ENCODE measurements around the gene HIBADH. TPM values are rescaled to one million over a fixed set of nuclear protein-coding genes. Genes with fewer than 3 reads are reported as not detected.

Gene HIBADH
- total and polyA plus RNA-seq, 10 donors, result 12.4 to 38.6 (median 22.6) TPM

DNA sequence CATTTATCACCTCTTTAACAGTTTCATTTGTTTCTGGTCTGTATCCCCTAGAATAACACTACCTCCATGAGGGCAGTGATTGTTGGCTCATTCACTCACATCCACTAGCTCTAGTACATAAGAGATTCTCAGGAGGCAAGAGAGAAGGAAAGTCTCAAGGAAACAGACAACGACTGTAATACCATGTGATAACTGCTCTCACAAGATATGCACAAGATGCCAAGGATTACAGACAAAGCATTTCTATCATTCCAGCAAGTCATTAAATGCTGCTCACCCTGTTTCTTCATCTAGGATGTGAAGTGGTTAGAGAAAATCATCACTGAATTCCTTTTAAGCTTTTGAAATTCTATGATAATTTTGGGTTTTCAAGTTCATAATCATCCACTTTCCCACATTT is 115.3 kb downstream of the HIBADH start:
- 47 to 67% (median 57%) methylated on average over 1 of the region's 1 CpG for WGBS, 5 donors
- Histone ChIP-seq H3K27ac (no peak overlapping the region), H3K4me3 (no peak overlapping the region), H3K4me1 (no peaks in the 10 kb centered on the region), H3K36me3 (peaks cover 0 to 10% (median 3%) of the 10 kb centered on the region in 6 donors), H3K9me3 (peaks cover 0 to under 1% (median 0%) of the 10 kb centered on the region in 8 donors), H3K27me3 (replicated peaks in 1 of 7) (no peaks in the 10 kb centered on the region)
- DNase-seq, result no peak
- intact Hi-C loops (cut with DNase I; ENCODE audit: low total_unique reads), result no loop called here
- TF ChIP-seq, protein P1, sequence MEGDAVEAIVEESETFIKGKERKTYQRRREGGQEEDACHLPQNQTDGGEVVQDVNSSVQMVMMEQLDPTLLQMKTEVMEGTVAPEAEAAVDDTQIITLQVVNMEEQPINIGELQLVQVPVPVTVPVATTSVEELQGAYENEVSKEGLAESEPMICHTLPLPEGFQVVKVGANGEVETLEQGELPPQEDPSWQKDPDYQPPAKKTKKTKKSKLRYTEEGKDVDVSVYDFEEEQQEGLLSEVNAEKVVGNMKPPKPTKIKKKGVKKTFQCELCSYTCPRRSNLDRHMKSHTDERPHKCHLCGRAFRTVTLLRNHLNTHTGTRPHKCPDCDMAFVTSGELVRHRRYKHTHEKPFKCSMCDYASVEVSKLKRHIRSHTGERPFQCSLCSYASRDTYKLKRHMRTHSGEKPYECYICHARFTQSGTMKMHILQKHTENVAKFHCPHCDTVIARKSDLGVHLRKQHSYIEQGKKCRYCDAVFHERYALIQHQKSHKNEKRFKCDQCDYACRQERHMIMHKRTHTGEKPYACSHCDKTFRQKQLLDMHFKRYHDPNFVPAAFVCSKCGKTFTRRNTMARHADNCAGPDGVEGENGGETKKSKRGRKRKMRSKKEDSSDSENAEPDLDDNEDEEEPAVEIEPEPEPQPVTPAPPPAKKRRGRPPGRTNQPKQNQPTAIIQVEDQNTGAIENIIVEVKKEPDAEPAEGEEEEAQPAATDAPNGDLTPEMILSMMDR (IDR thresholded peaks at IDR 0.05 in 8 of 11, conservative IDR thresholded peaks at IDR 0.05 in 3 of 11), result no peak
- TF ChIP-seq POLR2A (IDR thresholded peaks at IDR 0.05), result no peak
- TF ChIP-seq POLR2AphosphoS5 (IDR thresholded peaks at IDR 0.05), result no peak

DNA sequence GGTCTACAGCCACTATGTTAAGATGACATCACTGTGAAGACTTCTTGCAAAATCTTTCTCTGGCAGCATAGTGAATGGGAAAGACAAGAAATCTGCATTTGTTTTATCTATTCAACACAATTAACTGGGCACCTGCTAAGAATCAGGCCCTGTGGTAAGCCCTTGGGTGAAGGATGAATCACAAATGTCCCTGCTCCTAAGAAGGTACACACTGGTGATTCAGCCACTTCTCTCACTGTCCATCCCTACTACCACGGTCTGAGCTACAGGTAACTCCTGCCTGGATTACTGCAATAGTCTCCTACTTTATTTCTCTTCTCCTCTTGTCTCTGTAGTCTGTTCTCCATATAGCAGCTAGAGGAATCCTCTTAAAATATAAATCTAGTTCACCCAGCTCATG is 116.1 kb downstream of the HIBADH start:
- H3K27ac ChIP-seq, result no peak overlapping the region

DNA sequence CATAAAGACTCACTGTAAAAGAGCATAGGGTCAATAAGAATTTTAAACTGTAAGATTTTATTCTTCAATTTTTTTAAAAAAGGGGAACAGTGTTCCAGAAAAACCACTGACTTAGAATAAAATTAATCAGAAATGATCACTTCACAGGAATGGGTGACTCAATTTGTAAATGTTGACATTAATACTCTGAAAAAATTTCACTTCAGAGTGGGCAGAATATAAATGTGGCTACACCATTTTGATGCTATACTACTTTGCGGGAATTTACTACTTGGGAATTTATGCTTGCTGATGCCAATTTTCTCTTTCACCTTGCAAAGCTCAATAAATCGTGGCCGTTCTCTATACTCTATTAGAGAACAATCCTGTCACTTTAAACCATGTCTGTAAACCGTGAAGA is 126.9 kb downstream of the HIBADH start:
- peaks cover 0 to 35% (median 8%) of the 10 kb centered on the region in 6 donors for H3K36me3 ChIP-seq
- peaks cover 0 to 2% (median 0%) of the 10 kb centered on the region in 8 donors for H3K9me3 ChIP-seq
- TF ChIP-seq, protein P1 (IDR thresholded peaks at IDR 0.05 in 8 of 11, conservative IDR thresholded peaks at IDR 0.05 in 3 of 11), result no peak
- TF ChIP-seq POLR2A (IDR thresholded peaks at IDR 0.05) (no peak), POLR2AphosphoS5 (IDR thresholded peaks at IDR 0.05) (no peak)
- 92 to 100% (median 96%) methylated on average over 4 of the region's 4 CpGs for WGBS, 5 donors
- H3K27me3 ChIP-seq (replicated peaks in 1 of 7), result no peaks in the 10 kb centered on the region
- H3K4me3 ChIP-seq, result no peak overlapping the region
- H3K4me1 ChIP-seq, result no peaks in the 10 kb centered on the region
- intact Hi-C loops (cut with DNase I; ENCODE audit: low total_unique reads), result no loop called here
- no peak for DNase-seq
- H3K27ac ChIP-seq, result no peak overlapping the region

More for the DNA sequence above, 116.1 kb downstream of the HIBADH start:
- Histone ChIP-seq H3K4me3 (no peak overlapping the region), H3K4me1 (no peaks in the 10 kb centered on the region), H3K36me3 (peaks cover 0 to 18% (median 9%) of the 10 kb centered on the region in 6 donors), H3K27me3 (replicated peaks in 1 of 7) (no peaks in the 10 kb centered on the region), H3K9me3 (peaks cover 0 to 8% (median 2%) of the 10 kb centered on the region in 8 donors)
- WGBS, 5 donors, result 79 to 93% (median 88%) methylated on average over 1 of the region's 1 CpG
- TF ChIP-seq, protein P1 (IDR thresholded peaks at IDR 0.05 in 8 of 11, conservative IDR thresholded peaks at IDR 0.05 in 3 of 11), result no peak
- TF ChIP-seq POLR2A (IDR thresholded peaks at IDR 0.05) (no peak), POLR2AphosphoS5 (IDR thresholded peaks at IDR 0.05) (no peak)
- intact Hi-C loops (cut with DNase I; ENCODE audit: low total_unique reads), result no loop called here
- DNase-seq, result no peak

DNA sequence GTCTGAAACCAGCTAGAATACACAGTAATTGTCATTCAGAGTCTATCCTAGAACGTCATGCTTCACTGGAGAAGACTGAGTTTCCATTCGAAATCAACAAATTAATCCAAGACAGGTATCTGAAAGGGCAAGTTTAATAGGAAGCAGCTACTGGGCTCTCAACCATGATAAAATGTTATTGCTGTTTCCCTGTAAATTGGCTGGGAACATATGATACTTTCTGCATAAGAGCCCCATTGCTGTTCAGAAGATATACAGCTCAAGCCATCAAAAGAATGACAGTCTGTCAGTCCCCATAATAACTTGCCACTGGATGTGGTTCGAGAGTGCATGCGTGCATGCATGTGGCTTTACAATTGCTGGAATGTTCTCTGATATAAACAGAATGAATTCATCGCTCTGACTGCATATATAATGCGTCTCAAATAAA is 129.0 kb downstream of the HIBADH start:
- 92 to 98% (median 95%) methylated on average over 6 of the region's 6 CpGs for WGBS, 5 donors
- Histone ChIP-seq H3K4me1 (no peaks in the 10 kb centered on the region), H3K4me3 (no peak overlapping the region), H3K27me3 (replicated peaks in 1 of 7) (no peaks in the 10 kb centered on the region), H3K9me3 (no peaks in the 10 kb centered on the region), H3K27ac (no peak overlapping the region), H3K36me3 (peaks cover 0 to 38% (median 6%) of the 10 kb centered on the region in 6 donors)
- no peak for DNase-seq
- intact Hi-C loops (cut with DNase I; ENCODE audit: low total_unique reads), result no loop called here
- TF ChIP-seq, protein P1 (IDR thresholded peaks at IDR 0.05 in 8 of 11, conservative IDR thresholded peaks at IDR 0.05 in 3 of 11), result no peak
- TF ChIP-seq POLR2AphosphoS5 (IDR thresholded peaks at IDR 0.05) (no peak), POLR2A (IDR thresholded peaks at IDR 0.05) (no peak)
